SK-N-SH (cell line): ENCODE data around the gene ETV6. TPM values are rescaled to one million over a fixed set of nuclear protein-coding genes. Genes with fewer than 3 reads are reported as not detected.

ENCODE experiments used
- CTCF ChIA-PET: fragments of 300-600, 350-600 bp; formaldehyde crosslinking; extraction: SDS; loops from one replicate; lab custom pipeline; 2021; lab: Yijun Ruan, JAX
- POLR2A ChIA-PET: fragments of 350-600 bp; sonication (Branson Sonifier 250); formaldehyde crosslinking; extraction: SDS; loops from one replicate; lab custom pipeline; 2020; ENCODE audit warnings: antibody characterized with exemption, inconsistent platforms; lab: Yijun Ruan, JAX
- DNase-seq: peaks from one replicate; pipeline ENCODE4 v3.0.0; 2012
- H2AFZ ChIP-seq: fragments of 200-600 bp; sonication (generic); 2 replicates; pipeline ENCODE4 v1.8.1; 2016; ENCODE audit warnings: antibody characterized with exemption, mild to moderate bottlenecking, low read depth
- H3F3A ChIP-seq: fragments of 200-600 bp; sonication (generic); replicated peaks from 2 replicates; pipeline ENCODE3; 2016; ENCODE audit warnings: antibody characterized with exemption, mild to moderate bottlenecking; ENCODE audit not compliant: insufficient read depth
- H3K27ac ChIP-seq, 2 experiments: fragments of 200-500 bp in 1 of 2; fragments of 200-600 bp in 1 of 2; sonication (Bioruptor generic) in 1 of 2; sonication (generic), shearing (Covaris generic) in 1 of 2; 2 replicates each; pipeline versions ENCODE4 v1.5.1 to v1.6.1; 2014 to 2016; ENCODE audit warnings: low read depth in 2 of 2, inconsistent platforms in 1 of 2, low read length in 1 of 2, mild to moderate bottlenecking in 1 of 2, mixed read lengths in 1 of 2
- H3K27me3 ChIP-seq: fragments of 200-600 bp; sonication (generic), shearing (Covaris generic); 2 replicates; pipeline ENCODE4 v1.6.1; 2016; ENCODE audit warnings: mixed run types; ENCODE audit not compliant: insufficient read depth
- H3K36me3 ChIP-seq, 2 experiments: fragments of 200-500 bp in 1 of 2; fragments of 200-600 bp in 1 of 2; sonication (Bioruptor generic) in 1 of 2; sonication (generic) in 1 of 2; replicated peaks in 1 of 2; 2 replicates each; pipeline versions ENCODE3 to v1.5.1; 2014 to 2016; ENCODE audit warnings: low read length in 1 of 2, mild to moderate bottlenecking in 1 of 2; ENCODE audit not compliant: insufficient read depth in 2 of 2, control insufficient read depth in 1 of 2
- H3K4me1 ChIP-seq, 2 experiments: fragments of 200-500 bp in 1 of 2; fragments of 200-600 bp in 1 of 2; sonication (Bioruptor generic) in 1 of 2; sonication (generic), shearing (Covaris generic) in 1 of 2; 2 replicates each; pipeline versions ENCODE4 v1.5.1 to v1.6.1; 2014 to 2016; ENCODE audit warnings: low read depth in 1 of 2, low read length in 1 of 2, mixed run types in 1 of 2; ENCODE audit not compliant: insufficient read depth in 2 of 2, control insufficient read depth in 1 of 2
- H3K4me2 ChIP-seq: fragments of 200-600 bp; sonication (generic), shearing (Covaris generic); 2 replicates; pipeline ENCODE4 v1.6.1; 2017; ENCODE audit warnings: mixed run types
- H3K4me3 ChIP-seq, 2 experiments: fragments of 200-500 bp in 1 of 2; fragments of 200-600 bp in 1 of 2; sonication (Bioruptor generic) in 1 of 2; sonication (generic), shearing (Covaris generic) in 1 of 2; 2 replicates each; pipeline versions ENCODE4 v1.5.1 to v1.8.1; 2014 to 2016; ENCODE audit warnings: low read depth in 2 of 2, inconsistent platforms in 1 of 2, low read length in 1 of 2, mild to moderate bottlenecking in 1 of 2, mixed read lengths in 1 of 2, moderate library complexity in 1 of 2
- H3K79me2 ChIP-seq: fragments of 200-600 bp; sonication (generic); 2 replicates; pipeline ENCODE4 v1.8.1; 2017; ENCODE audit warnings: mild to moderate bottlenecking; ENCODE audit not compliant: insufficient read depth
- H3K9ac ChIP-seq: fragments of 200-600 bp; sonication (generic); 2 replicates; pipeline ENCODE4 v1.6.1; 2017; ENCODE audit warnings: mixed run types
- H3K9me2 ChIP-seq: fragments of 200-600 bp; sonication (generic); 2 replicates; pipeline ENCODE4 v1.6.1; 2017; ENCODE audit warnings: mixed run types
- H3K9me3 ChIP-seq: fragments of 200-600 bp; sonication (generic); 2 replicates; pipeline ENCODE4 v1.6.1; 2017; ENCODE audit warnings: mixed run types, mild to moderate bottlenecking, moderate library complexity
- H4K20me1 ChIP-seq: fragments of 200-600 bp; sonication (generic); 2 replicates; pipeline ENCODE4 v1.6.1; 2017; ENCODE audit warnings: mild to moderate bottlenecking, mixed run types; ENCODE audit not compliant: insufficient read depth
- CHD2 ChIP-seq: fragments of 150-350 bp; IDR thresholded peaks from 2 replicates; pipeline ENCODE4 v1.6.1; 2018; ENCODE audit warnings: low read length; ENCODE audit not compliant: partially characterized antibody
- CTCF ChIP-seq: fragments of 200-600 bp; sonication (generic); IDR thresholded peaks from 2 replicates; pipeline ENCODE4 v1.6.1; 2017; ENCODE audit warnings: antibody characterized with exemption, mild to moderate bottlenecking, moderate library complexity
- ELF1 ChIP-seq: IDR thresholded peaks from 2 replicates; pipeline ENCODE4 v1.4.0; 2012
- EP300 ChIP-seq, 2 experiments: IDR thresholded peaks; 2 replicates each; pipeline versions ENCODE4 v1.4.0 to v1.6.1; 2012; ENCODE audit warnings: borderline replicate concordance in 1 of 2, low read depth in 1 of 2, low read length in 1 of 2
- EZH2phosphoT487 ChIP-seq: fragments of 200-600 bp; sonication (generic); IDR thresholded peaks from 2 replicates; pipeline ENCODE4 v1.6.1; 2017; ENCODE audit warnings: low read depth, mixed run types, mild to moderate bottlenecking, antibody characterized with exemption, moderate library complexity, borderline replicate concordance
- FOXJ3 ChIP-seq: sonication (generic); formaldehyde crosslinking; IDR thresholded peaks from 2 replicates; pipeline ENCODE4 v1.5.1; 2020; ENCODE audit warnings: mild to moderate bottlenecking, missing genetic modification reagents
- FOXM1 ChIP-seq: IDR thresholded peaks from 2 replicates; pipeline ENCODE4 v1.4.0; 2012; ENCODE audit warnings: low read depth, mild to moderate bottlenecking
- GATA2 ChIP-seq: sonication (generic); formaldehyde crosslinking; IDR thresholded peaks from 2 replicates; pipeline ENCODE4 v1.5.0; 2020; ENCODE audit warnings: mild to moderate bottlenecking, missing genetic modification reagents
- MAX ChIP-seq: IDR thresholded peaks from 2 replicates; pipeline ENCODE4 v1.4.0; 2012; ENCODE audit warnings: low read depth
- NRF1 ChIP-seq: IDR thresholded peaks from 2 replicates; pipeline ENCODE4 v1.6.1; 2012; ENCODE audit warnings: low read depth, mild to moderate bottlenecking, low read length
- RFX5 ChIP-seq: IDR thresholded peaks from 2 replicates; pipeline ENCODE4 v1.6.1; 2012; ENCODE audit warnings: mild to moderate bottlenecking, improper control_type of control experiment, low read length
- RXRA ChIP-seq: IDR thresholded peaks from 2 replicates; pipeline ENCODE4 v1.4.0; 2012; ENCODE audit warnings: low read depth, mild to moderate bottlenecking, borderline replicate concordance
- SIN3A ChIP-seq: IDR thresholded peaks from 2 replicates; pipeline ENCODE4 v1.6.1; 2012; ENCODE audit warnings: low read depth, mild to moderate bottlenecking, low read length, moderate library complexity, borderline replicate concordance
- SMC3 ChIP-seq: IDR thresholded peaks from 2 replicates; pipeline ENCODE4 v1.6.1; 2012; ENCODE audit warnings: low read depth, low read length, improper control_type of control experiment
- TAF1 ChIP-seq: IDR thresholded peaks from 2 replicates; pipeline ENCODE4 v1.6.1; 2012; ENCODE audit warnings: low read depth, mild to moderate bottlenecking, low read length, moderate library complexity, borderline replicate concordance
- TCF12 ChIP-seq: IDR thresholded peaks from 2 replicates; pipeline ENCODE4 v1.4.0; 2012
- USF1 ChIP-seq: IDR thresholded peaks from 2 replicates; pipeline ENCODE4 v1.4.0; 2012; ENCODE audit warnings: low read depth, borderline replicate concordance
- YY1 ChIP-seq: IDR thresholded peaks from 2 replicates; pipeline ENCODE4 v1.4.0; 2012; ENCODE audit warnings: low read depth, mild to moderate bottlenecking
- ZBTB33 ChIP-seq: IDR thresholded peaks from 2 replicates; pipeline ENCODE4 v1.4.0; 2012; ENCODE audit warnings: low read depth, borderline replicate concordance
- WGBS: methylation state at CpG from one replicate; pipeline ENCODE4 v1.1.6; 2017; ENCODE audit warnings: low lambda C conversion rate; 5-methylcytosine and 5-hydroxymethylcytosine counted together
- polyA plus RNA-seq, 3 experiments: library from polyadenylated mRNA; depleted of rRNA; stranded (reverse); fragments of >200 nt; gene quantifications; 2 replicates each; pipeline ENCODE4 v1.2.3, GENCODE V29; 2012

Gene ETV6
- polyA plus RNA-seq, 1 of the 3 experiments (the other 2 are of a cell fraction) = 4.0 TPM

DNA sequence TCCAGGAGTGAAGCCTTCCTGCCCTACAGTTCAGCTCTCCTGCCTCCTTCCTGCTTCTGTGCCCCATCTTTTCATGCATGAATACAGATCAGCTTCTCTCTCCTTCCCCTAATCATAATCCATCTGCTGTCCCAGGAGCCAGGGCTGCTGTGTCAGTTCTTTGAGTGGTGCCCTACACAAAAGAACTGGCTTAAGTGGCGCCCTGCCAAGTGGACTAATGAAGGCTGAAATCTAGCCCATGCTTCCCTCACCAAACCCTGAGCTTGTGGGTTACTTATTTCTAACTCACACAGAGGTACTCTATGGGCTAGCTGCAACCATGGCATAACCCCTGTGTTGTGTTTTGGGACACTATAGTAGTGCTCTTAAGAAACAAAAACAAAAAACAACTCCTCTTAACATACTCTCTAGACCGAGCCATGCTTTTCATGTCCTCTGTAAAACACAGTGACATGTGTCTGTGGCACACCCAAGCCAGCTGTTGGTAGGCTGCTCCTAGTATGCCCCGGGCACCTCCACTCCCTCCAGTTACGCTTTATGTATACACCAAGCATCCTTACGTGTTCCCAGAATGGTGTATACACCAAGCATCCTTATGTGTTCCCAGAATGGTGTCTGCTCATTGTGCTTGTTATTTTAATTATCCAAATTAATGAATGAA lies 19.3 kb upstream of the ETV6 start:
- no peak overlapping the region for H3K4me2 ChIP-seq
- no peaks in the 10 kb centered on the region for H3K9me2 ChIP-seq
- H2AFZ ChIP-seq = no peak overlapping the region
- no peak overlapping the region for H3K9ac ChIP-seq
- ChIA-PET CTCF (interaction anchor here (0.6 to 1.4 kb wide), 3 partner anchors 7 to 49 kb away, joined by 3 read pairs; no protein-coding TSS in a partner anchor), POLR2A (interaction anchor here (0.8 kb wide), 1 partner anchor 193 kb away, joined by 3 read pairs; no protein-coding TSS in a partner anchor)
- H3K36me3 ChIP-seq = no peaks in the 10 kb centered on the region
- no peaks in the 10 kb centered on the region for H4K20me1 ChIP-seq
- no peaks in the 10 kb centered on the region for H3K27me3 ChIP-seq
- H3K9me3 ChIP-seq = no peaks in the 10 kb centered on the region
- no peak overlapping the region for H3K27ac ChIP-seq
- DNase-seq = peak; percentile 34
- no peaks in the 10 kb centered on the region for H3K79me2 ChIP-seq
- peaks cover 4 to 7% of the 10 kb centered on the region in 2 experiments; a peak in 1 of 4 replicates for H3K4me1 ChIP-seq
- no peaks in the 10 kb centered on the region for H3F3A ChIP-seq
- no peak overlapping the region for H3K4me3 ChIP-seq
- TF ChIP-seq ELF1 = no peak
- TF ChIP-seq SMC3 = no peak
- TF ChIP-seq USF1 = no peak
- no peak for TF ChIP-seq EZH2phosphoT487
- TF ChIP-seq NRF1 = no peak
- no peak for TF ChIP-seq YY1
- TF ChIP-seq EP300 (IDR thresholded peaks at IDR 0.05; ENCODE audit: borderline replicate concordance in 1 of 2, low read depth in 1 of 2, low read length in 1 of 2) = no peak
- TF ChIP-seq TAF1 = no peak
- TF ChIP-seq CHD2 = no peak
- no peak for TF ChIP-seq FOXJ3 (CRISPR knock-in tag)
- TF ChIP-seq FOXM1 = no peak
- no peak for TF ChIP-seq RXRA
- TF ChIP-seq ZBTB33 = no peak
- TF ChIP-seq SIN3A = no peak
- no peak for TF ChIP-seq GATA2 (CRISPR knock-in tag)
- no peak for TF ChIP-seq RFX5
- TF ChIP-seq CTCF = no peak
- TF ChIP-seq MAX = no peak
- no peak for TF ChIP-seq TCF12
- 60% methylated on average over 5 of the region's 5 CpGs for WGBS
